Natural killer cell (primary cell): ENCODE data around the gene TMEM187. TPM values are rescaled to one million over a fixed set of nuclear protein-coding genes. Genes with fewer than 3 reads are reported as not detected.

Experiments
- ATAC-seq, 3 donors: fragments of 150-1000 bp in 2 of 3; fragments of 200-7000 bp in 1 of 3; cut with Tn5 transposase; 1 replicate in 1 of 3; 2 replicates in 2 of 3; pipeline ENCODE4 v1.10.0; 2021; ENCODE audit warnings: mild to moderate bottlenecking in 2 of 3, moderate library complexity in 2 of 3
- DNase-seq, 2 donors: peaks; one replicate each; pipeline versions ENCODE4 v3.0.0 to v3.0.0-alpha.2; 2013 to 2021; ENCODE audit warnings: mixed read lengths in 1 of 2
- H3K27ac ChIP-seq: one replicate; pipeline ENCODE4 v1.5.1; 2013; ENCODE audit warnings: mild to moderate bottlenecking, low read length
- H3K27me3 ChIP-seq: one replicate; pipeline ENCODE4 v1.6.1; 2013; ENCODE audit warnings: low read length; ENCODE audit not compliant: control insufficient read depth, insufficient read depth
- H3K36me3 ChIP-seq: one replicate; pipeline ENCODE4 v1.6.1; 2013; ENCODE audit warnings: low read length; ENCODE audit not compliant: control insufficient read depth, insufficient read depth
- H3K4me1 ChIP-seq: one replicate; pipeline ENCODE4 v1.6.1; 2013; ENCODE audit warnings: low read length; ENCODE audit not compliant: control insufficient read depth, insufficient read depth
- H3K4me3 ChIP-seq: one replicate; pipeline ENCODE4 v1.5.1; 2013; ENCODE audit warnings: low read length
- H3K9me3 ChIP-seq: one replicate; pipeline ENCODE4 v1.6.1; 2013; ENCODE audit warnings: low read length; ENCODE audit not compliant: control insufficient read depth, insufficient read depth
- H3K27ac Mint-ChIP-seq, 2 donors: one replicate each; pipeline ENCODE4 v1.8.0; 2022; ENCODE audit warnings: mild to moderate bottlenecking in 2 of 2, mixed read lengths in 2 of 2, moderate library complexity in 1 of 2
- H3K27me3 Mint-ChIP-seq, 2 donors: one replicate each; pipeline ENCODE4 v1.8.0; 2022; ENCODE audit warnings: low read depth in 2 of 2, mixed read lengths in 2 of 2
- H3K36me3 Mint-ChIP-seq: one replicate; pipeline ENCODE4 v1.8.0; 2022; ENCODE audit warnings: mixed read lengths
- H3K4me1 Mint-ChIP-seq, 2 donors: one replicate each; pipeline ENCODE4 v1.8.0; 2022; ENCODE audit warnings: mixed read lengths in 2 of 2
- H3K4me3 Mint-ChIP-seq: one replicate; pipeline ENCODE4 v1.8.0; 2022; ENCODE audit warnings: mild to moderate bottlenecking, moderate library complexity, mixed read lengths
- H3K9me3 Mint-ChIP-seq, 2 donors: one replicate each; pipeline ENCODE4 v1.8.0; 2022; ENCODE audit warnings: mixed read lengths in 2 of 2
- CTCF ChIP-seq: fragments of 200-600 bp; IDR thresholded peaks from one replicate; pipeline ENCODE4 v1.8.0; 2022; ENCODE audit warnings: antibody characterized with exemption
- WGBS: methylation state at CpG from one replicate; pipeline ENCODE4 v1.1.7; 2013; ENCODE audit warnings: missing lambda C conversion rate; ENCODE audit not compliant: insufficient coverage; 5-methylcytosine and 5-hydroxymethylcytosine counted together
- intact Hi-C: fragments of 100-400 bp; cut with micrococcal nuclease; formaldehyde crosslinking; loops from one replicate; pipeline ENCODE4 v1.14.2; 2022
- total RNA-seq, 4 donors: library from RNA; stranded (reverse); fragments of 120-200 nt in 1 of 4; gene quantifications; one replicate each; pipeline versions ENCODE4 v1.2.3 to v1.2.4, GENCODE V29; 2013 to 2022

TMEM187 gene
- total RNA-seq, 3 donors from 2014 or later (not counting 1 experiment from before 2014, with no cell fraction given) = 1.2 to 4.3 (median 1.4) TPM

DNA sequence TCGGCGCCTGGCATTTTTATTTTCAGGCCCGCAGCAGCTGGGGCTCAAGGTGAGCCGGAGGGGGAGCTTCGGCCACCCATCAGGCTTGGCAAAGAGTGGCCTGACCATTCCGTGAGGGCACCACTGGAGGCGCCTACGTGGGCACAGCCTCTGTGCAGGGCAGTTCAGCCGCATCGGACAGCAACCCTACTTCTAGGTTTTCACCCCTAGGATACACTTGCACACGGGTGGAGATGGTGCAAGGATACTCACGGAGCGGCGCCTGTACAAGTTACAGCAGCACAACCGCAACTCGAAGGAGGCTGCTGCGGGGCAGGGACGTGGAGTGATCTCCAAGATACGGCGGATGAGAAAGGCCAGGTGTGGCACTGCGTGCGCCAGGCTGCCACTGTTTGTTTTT is 11.8 kb upstream of the TMEM187 start:
- intact Hi-C loops = no loop called here

GRCh38 chrX:153961292-153961691 is 11.3 kb upstream of the TMEM187 start:
- 93% methylated on average over 11 of the region's 11 CpGs for WGBS
- H3K27me3 Mint-ChIP-seq = no peaks in the 10 kb centered on the region
- DNase-seq (no peak), ATAC-seq (no peak)
- no peak overlapping the region for H3K27ac Mint-ChIP-seq
- intact Hi-C loops = no loop called here
- H3K9me3 ChIP-seq = no peaks in the 10 kb centered on the region
- peaks cover 70% of the 10 kb centered on the region for H3K36me3 ChIP-seq
- H3K36me3 Mint-ChIP-seq = no peaks in the 10 kb centered on the region
- H3K4me1 ChIP-seq = peaks cover 15% of the 10 kb centered on the region
- no peak overlapping the region for H3K27ac ChIP-seq
- no peak overlapping the region for H3K4me3 ChIP-seq
- TF ChIP-seq CTCF = no peak
- H3K9me3 Mint-ChIP-seq = no peaks in the 10 kb centered on the region
- no peak overlapping the region for H3K4me3 Mint-ChIP-seq
- H3K27me3 ChIP-seq = no peaks in the 10 kb centered on the region
- peaks cover 5 to 11% of the 10 kb centered on the region in 2 donors for H3K4me1 Mint-ChIP-seq

More for the DNA sequence above, 11.8 kb upstream of the TMEM187 start:
- Mint-ChIP-seq H3K9me3 (no peaks in the 10 kb centered on the region), H3K36me3 (no peaks in the 10 kb centered on the region), H3K27ac (no peak overlapping the region), H3K4me3 (no peak overlapping the region), H3K27me3 (no peaks in the 10 kb centered on the region), H3K4me1 (peaks cover 0 to 6% of the 10 kb centered on the region in 2 donors)
- no peak for TF ChIP-seq CTCF
- Histone ChIP-seq H3K36me3 (peaks cover 75% of the 10 kb centered on the region), H3K9me3 (no peaks in the 10 kb centered on the region), H3K4me1 (peaks cover 10% of the 10 kb centered on the region), H3K27ac (no peak overlapping the region), H3K4me3 (no peak overlapping the region), H3K27me3 (no peaks in the 10 kb centered on the region)
- ATAC-seq = no peak
- 98% methylated on average over 22 of the region's 22 CpGs for WGBS
- DNase-seq = no peak

GRCh38 chrX:153963546-153963945 is 9.0 kb upstream of the TMEM187 start:
- H3K4me3 Mint-ChIP-seq = no peak overlapping the region
- no peak for TF ChIP-seq CTCF
- no peaks in the 10 kb centered on the region for H3K9me3 ChIP-seq
- H3K4me1 Mint-ChIP-seq = peaks cover 22 to 34% of the 10 kb centered on the region in 2 donors
- H3K4me3 ChIP-seq = no peak overlapping the region
- DNase-seq (no peak), ATAC-seq (no peak)
- no peaks in the 10 kb centered on the region for H3K27me3 ChIP-seq
- H3K27me3 Mint-ChIP-seq = no peaks in the 10 kb centered on the region
- 95% methylated on average over 12 of the region's 12 CpGs for WGBS
- no peaks in the 10 kb centered on the region for H3K9me3 Mint-ChIP-seq
- peaks cover 50% of the 10 kb centered on the region for H3K36me3 ChIP-seq
- peaks cover 37% of the 10 kb centered on the region for H3K4me1 ChIP-seq
- H3K27ac ChIP-seq = no peak overlapping the region
- no peak overlapping the region for H3K27ac Mint-ChIP-seq
- intact Hi-C loops = no loop called here
- no peaks in the 10 kb centered on the region for H3K36me3 Mint-ChIP-seq

DNA sequence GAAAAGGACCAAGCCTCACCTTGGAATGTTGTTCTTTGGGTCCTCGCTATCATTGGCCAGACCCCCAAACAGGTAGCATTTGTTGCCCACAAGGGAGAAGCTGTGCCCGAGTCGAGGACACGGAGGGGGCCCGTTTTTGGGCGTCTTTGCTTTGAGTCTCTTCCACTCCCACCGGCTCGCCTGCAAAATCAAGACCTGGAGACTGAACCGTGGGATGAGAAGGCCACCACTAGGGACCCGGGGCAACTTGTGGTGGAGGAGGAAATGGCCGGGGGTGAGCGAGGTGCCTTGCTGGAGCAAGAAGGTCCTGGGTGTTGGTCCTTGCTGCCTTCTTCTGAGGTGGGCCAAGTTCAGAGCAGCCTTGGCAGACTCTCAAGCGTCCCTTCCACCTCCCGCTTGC is 8.4 kb upstream of the TMEM187 start:
- Mint-ChIP-seq H3K4me1 (peaks cover 22 to 38% of the 10 kb centered on the region in 2 donors), H3K36me3 (no peaks in the 10 kb centered on the region), H3K9me3 (no peaks in the 10 kb centered on the region), H3K4me3 (no peak overlapping the region), H3K27ac (no peak overlapping the region), H3K27me3 (no peaks in the 10 kb centered on the region)
- H3K36me3 ChIP-seq = peaks cover 45% of the 10 kb centered on the region
- TF ChIP-seq CTCF = no peak
- no peak overlapping the region for H3K4me3 ChIP-seq
- DNase-seq = no peak
- peaks cover 43% of the 10 kb centered on the region for H3K4me1 ChIP-seq
- no peaks in the 10 kb centered on the region for H3K27me3 ChIP-seq
- no peak for ATAC-seq
- no peaks in the 10 kb centered on the region for H3K9me3 ChIP-seq
- intact Hi-C loops = no loop called here
- 88% methylated on average over 12 of the region's 14 CpGs for WGBS
- no peak overlapping the region for H3K27ac ChIP-seq
